Measurements from ENCODE around the gene ARID3A. TPM values are rescaled to one million over a fixed set of nuclear protein-coding genes. Genes with fewer than 3 reads are reported as not detected.

The ARID3A gene
- total RNA-seq, 1 experiment from 2014 or later: 5.6 TPM

- Histone ChIP-seq H2AFZ (ENCODE audit: low read length) (no peak overlapping the region), H3K4me2 (ENCODE audit: low read length) (no peak overlapping the region), H3K27me3 (ENCODE audit: low read length) (no peaks in the 10 kb centered on the region), H4K20me1 (ENCODE audit: low read length) (no peaks in the 10 kb centered on the region), H3K4me1 (ENCODE audit: insufficient read depth, low read length) (peaks cover 14% of the 10 kb centered on the region; the same call in 1 of the 2 replicates), H3K9me2 (replicated peaks; ENCODE audit: low read length) (no peaks in the 10 kb centered on the region), H3F3A (ENCODE audit: low read length, unreplicated experiment) (no peaks in the 10 kb centered on the region), H3K79me2 (ENCODE audit: low read length) (no peaks in the 10 kb centered on the region), H3K4me3 (ENCODE audit: low read length) (no peak overlapping the region), H3K27ac (ENCODE audit: low read length) (no peak overlapping the region), H3K9me3 (ENCODE audit: low read length) (no peaks in the 10 kb centered on the region), H3K36me3 (ENCODE audit: low read depth, low read length) (no peaks in the 10 kb centered on the region), H3K9ac (ENCODE audit: low read length) (no peak overlapping the region)
- intact Hi-C loops (cut with micrococcal nuclease): no loop called here
- peak; percentile 44 for DNase-seq
- BruUV-seq (replicated peaks): no TSS peak
- ATAC-seq: peak; percentile 59; the same call in 1 of the 2 replicates
- CTCF ChIA-PET: interaction anchor here (0.6 kb wide), 1 partner anchor 22 kb away, joined by 3 read pairs; the partner anchor contains the start of gene WDR18
- no peak for TF ChIP-seq EZH2phosphoT487 (IDR thresholded peaks at IDR 0.05; ENCODE audit: borderline replicate concordance, low read length)
- no peak for TF ChIP-seq EZH2 (IDR thresholded peaks at IDR 0.05; ENCODE audit: low read length, unreplicated experiment)
- TF ChIP-seq, protein P1, sequence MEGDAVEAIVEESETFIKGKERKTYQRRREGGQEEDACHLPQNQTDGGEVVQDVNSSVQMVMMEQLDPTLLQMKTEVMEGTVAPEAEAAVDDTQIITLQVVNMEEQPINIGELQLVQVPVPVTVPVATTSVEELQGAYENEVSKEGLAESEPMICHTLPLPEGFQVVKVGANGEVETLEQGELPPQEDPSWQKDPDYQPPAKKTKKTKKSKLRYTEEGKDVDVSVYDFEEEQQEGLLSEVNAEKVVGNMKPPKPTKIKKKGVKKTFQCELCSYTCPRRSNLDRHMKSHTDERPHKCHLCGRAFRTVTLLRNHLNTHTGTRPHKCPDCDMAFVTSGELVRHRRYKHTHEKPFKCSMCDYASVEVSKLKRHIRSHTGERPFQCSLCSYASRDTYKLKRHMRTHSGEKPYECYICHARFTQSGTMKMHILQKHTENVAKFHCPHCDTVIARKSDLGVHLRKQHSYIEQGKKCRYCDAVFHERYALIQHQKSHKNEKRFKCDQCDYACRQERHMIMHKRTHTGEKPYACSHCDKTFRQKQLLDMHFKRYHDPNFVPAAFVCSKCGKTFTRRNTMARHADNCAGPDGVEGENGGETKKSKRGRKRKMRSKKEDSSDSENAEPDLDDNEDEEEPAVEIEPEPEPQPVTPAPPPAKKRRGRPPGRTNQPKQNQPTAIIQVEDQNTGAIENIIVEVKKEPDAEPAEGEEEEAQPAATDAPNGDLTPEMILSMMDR (conservative IDR thresholded peaks at IDR 0.05; ENCODE audit: low read depth, low read length): no peak
- POLR2A ChIA-PET (ENCODE audit: unreplicated experiment): no interaction called here
Observed at GRCh38 chr19:961866-962620, 36.2 kb downstream of the ARID3A start.

GRCh38 chr19:962683-963400 lies 37.0 kb downstream of the ARID3A start:
- H3K36me3 ChIP-seq (ENCODE audit: low read depth, low read length): no peaks in the 10 kb centered on the region
- no peak overlapping the region for H2AFZ ChIP-seq (ENCODE audit: low read length)
- H4K20me1 ChIP-seq (ENCODE audit: low read length): no peaks in the 10 kb centered on the region
- H3K27ac ChIP-seq (ENCODE audit: low read length): no peak overlapping the region
- no peaks in the 10 kb centered on the region for H3K27me3 ChIP-seq (ENCODE audit: low read length)
- TF ChIP-seq, protein P1 (conservative IDR thresholded peaks at IDR 0.05; ENCODE audit: low read depth, low read length): no peak
- TF ChIP-seq EZH2phosphoT487 (IDR thresholded peaks at IDR 0.05; ENCODE audit: borderline replicate concordance, low read length): no peak
- no peak for TF ChIP-seq EZH2 (IDR thresholded peaks at IDR 0.05; ENCODE audit: low read length, unreplicated experiment)
- CTCF ChIA-PET: no interaction called here
- POLR2A ChIA-PET (ENCODE audit: unreplicated experiment): no interaction called here
- H3K4me3 ChIP-seq (ENCODE audit: low read length): no peak overlapping the region
- ATAC-seq: no peak
- no peak for DNase-seq
- H3K4me2 ChIP-seq (ENCODE audit: low read length): no peak overlapping the region
- H3K4me1 ChIP-seq (ENCODE audit: insufficient read depth, low read length): peaks cover 14% of the 10 kb centered on the region; the same call in 1 of the 2 replicates
- no peaks in the 10 kb centered on the region for H3K9me2 ChIP-seq (replicated peaks; ENCODE audit: low read length)
- no peaks in the 10 kb centered on the region for H3F3A ChIP-seq (ENCODE audit: low read length, unreplicated experiment)
- no peak overlapping the region for H3K9ac ChIP-seq (ENCODE audit: low read length)
- H3K9me3 ChIP-seq (ENCODE audit: low read length): no peaks in the 10 kb centered on the region
- BruUV-seq (replicated peaks): no TSS peak
- intact Hi-C loops (cut with micrococcal nuclease): no loop called here
- no peaks in the 10 kb centered on the region for H3K79me2 ChIP-seq (ENCODE audit: low read length)
